ENCODE results near the gene PPP1R9B.

GRCh38 chr17:50141745-50142110, 8.7 kb downstream of the PPP1R9B start:
- TF ChIP-seq TEAD4 (CRISPR knock-in tag; IDR thresholded peaks at IDR 0.05) (no peak), ATF2 (CRISPR knock-in tag; IDR thresholded peaks at IDR 0.05; ENCODE audit: borderline replicate concordance, low read depth) (no peak), CTCF (IDR thresholded peaks at IDR 0.05) (no peak)

Data from WTC11 (cell line).